DND-41 (cell line): Measurements from ENCODE around the gene DZANK1.

ENCODE experiments used
- EZH2 ChIP-seq: IDR thresholded peaks from 3 replicates; pipeline ENCODE4 v1.6.1; 2012; ENCODE audit warnings: borderline replicate concordance, low read depth, mild to moderate bottlenecking, moderate library complexity, low read length, inconsistent platforms; ENCODE audit not compliant: severe bottlenecking
- TF ChIP-seq, protein P1 (sequence below): IDR thresholded peaks from 2 replicates; pipeline ENCODE4 v1.5.1; 2012; ENCODE audit warnings: borderline replicate concordance, low read length, moderate library complexity, mild to moderate bottlenecking; ENCODE audit not compliant: poor library complexity, severe bottlenecking; ENCODE audit errors: extremely low read depth

DNA sequence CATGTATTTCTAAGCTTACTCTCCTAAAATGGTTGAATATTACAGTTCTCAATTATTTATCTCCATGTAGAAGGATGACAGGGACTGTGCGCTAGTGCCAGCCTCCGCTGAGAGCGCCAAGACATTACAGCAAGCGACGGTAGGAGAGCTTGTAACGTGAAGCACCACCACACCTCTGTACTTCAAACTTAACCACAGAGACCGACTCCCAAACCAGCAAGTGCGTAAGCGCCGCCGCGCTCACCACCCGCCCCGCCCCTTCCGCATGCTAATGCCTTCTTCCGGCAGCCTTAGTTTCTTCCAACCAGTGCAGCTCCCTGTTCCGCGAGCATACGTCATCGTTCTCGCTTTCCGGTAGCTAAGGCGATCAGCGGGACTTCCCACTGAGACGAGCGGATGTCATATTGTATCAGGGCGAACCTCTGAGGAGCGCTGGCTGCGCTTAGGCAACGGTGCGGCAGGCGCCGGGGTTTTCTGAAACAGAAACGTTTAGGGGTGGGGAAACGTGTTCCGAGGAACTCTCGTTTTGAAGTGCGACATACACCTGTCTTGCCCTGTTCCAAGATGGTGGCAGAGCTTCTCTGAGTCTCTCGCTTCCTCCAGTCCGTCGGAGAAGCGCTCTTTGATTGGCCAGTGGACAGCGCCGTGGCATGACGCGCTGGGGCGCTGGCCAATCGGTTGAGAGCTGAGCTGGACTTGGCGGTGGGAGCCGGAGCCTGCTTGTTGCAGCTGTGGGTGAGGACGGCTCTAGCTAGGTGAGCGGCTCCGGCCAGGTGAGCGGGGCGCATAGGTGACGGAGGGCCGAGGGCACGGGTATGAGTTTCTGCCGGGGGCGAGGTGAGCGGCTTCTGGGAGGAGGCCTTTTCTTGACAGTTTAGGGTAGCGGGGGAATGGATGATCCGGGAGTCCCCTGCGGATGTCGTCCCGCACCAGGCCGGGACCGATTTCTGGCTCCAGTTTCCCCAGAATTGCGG is 40.7 kb upstream of the DZANK1 start, which contains the start of gene SEC23B:
- TF ChIP-seq, protein P1, sequence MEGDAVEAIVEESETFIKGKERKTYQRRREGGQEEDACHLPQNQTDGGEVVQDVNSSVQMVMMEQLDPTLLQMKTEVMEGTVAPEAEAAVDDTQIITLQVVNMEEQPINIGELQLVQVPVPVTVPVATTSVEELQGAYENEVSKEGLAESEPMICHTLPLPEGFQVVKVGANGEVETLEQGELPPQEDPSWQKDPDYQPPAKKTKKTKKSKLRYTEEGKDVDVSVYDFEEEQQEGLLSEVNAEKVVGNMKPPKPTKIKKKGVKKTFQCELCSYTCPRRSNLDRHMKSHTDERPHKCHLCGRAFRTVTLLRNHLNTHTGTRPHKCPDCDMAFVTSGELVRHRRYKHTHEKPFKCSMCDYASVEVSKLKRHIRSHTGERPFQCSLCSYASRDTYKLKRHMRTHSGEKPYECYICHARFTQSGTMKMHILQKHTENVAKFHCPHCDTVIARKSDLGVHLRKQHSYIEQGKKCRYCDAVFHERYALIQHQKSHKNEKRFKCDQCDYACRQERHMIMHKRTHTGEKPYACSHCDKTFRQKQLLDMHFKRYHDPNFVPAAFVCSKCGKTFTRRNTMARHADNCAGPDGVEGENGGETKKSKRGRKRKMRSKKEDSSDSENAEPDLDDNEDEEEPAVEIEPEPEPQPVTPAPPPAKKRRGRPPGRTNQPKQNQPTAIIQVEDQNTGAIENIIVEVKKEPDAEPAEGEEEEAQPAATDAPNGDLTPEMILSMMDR: no peak
- no peak for TF ChIP-seq EZH2
